GM13977 (cell line): ENCODE data around the gene HMGB2.

Experiments
- DNase-seq: peaks from one replicate; pipeline ENCODE4 v3.0.0; 2012; ENCODE audit warnings: low spot score
- in situ Hi-C: fragments of 300-500 bp; cut with MboI; formaldehyde crosslinking; loops from one replicate; pipeline ENCODE4 v1.12.0; 2022; ENCODE audit warnings: low sequenced_read_pairs, low pct_unique_long_range_greater_than_20kb, mixed read lengths, inconsistent platforms; ENCODE audit not compliant: unreplicated experiment
- TF ChIP-seq, protein P1 (sequence below): IDR thresholded peaks from 2 replicates; pipeline ENCODE4 v1.5.1; 2012; ENCODE audit warnings: mild to moderate bottlenecking, control low read depth; ENCODE audit not compliant: insufficient read depth; ENCODE audit errors: extremely low read depth, missing control alignments

The HMGB2 gene

DNA sequence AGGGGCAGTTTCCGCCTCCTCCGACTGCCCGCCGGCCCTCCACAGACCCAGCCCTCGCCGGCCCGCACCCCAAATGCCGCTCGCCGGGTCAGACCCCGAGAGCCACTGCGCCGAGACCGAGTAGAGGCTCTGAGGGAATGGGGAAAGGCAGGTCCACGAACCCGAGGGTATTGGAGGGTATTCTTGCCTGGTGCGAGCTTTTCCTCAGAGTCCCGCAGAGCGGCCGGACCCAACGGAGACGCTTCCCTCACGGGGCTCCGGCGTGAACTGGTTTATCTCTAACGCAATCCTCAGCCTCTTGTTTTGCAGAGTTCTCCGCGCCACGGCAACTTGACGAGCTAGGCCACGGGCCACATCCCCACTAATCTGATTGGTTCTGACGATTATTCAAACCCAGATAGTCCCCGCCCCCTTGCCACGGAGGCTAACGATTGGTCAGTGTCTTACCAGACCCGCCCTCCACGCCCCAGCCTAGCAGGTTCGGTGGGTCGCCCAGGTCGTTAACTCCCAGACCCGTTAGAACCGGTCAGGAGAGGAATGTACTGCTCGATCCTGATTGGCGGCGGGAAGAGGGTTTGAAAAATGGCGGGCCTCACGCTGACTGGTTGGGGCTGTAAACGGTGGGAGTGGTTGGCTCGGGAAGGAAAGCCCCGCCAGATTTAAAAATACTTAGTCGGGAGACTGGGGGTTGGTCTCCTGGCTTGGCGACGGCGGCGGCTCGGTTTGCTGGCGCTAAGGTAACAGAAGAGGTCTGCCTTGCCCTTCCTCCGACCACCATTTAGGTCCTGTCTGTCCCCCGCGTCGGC, at the start of gene HMGB2:
TSS of gene HMGB2 (minus strand) at position 274 of the 806 bp plus-strand sequence. CDS start 709 bp downstream, outside the sequence.
- TF ChIP-seq, protein P1, sequence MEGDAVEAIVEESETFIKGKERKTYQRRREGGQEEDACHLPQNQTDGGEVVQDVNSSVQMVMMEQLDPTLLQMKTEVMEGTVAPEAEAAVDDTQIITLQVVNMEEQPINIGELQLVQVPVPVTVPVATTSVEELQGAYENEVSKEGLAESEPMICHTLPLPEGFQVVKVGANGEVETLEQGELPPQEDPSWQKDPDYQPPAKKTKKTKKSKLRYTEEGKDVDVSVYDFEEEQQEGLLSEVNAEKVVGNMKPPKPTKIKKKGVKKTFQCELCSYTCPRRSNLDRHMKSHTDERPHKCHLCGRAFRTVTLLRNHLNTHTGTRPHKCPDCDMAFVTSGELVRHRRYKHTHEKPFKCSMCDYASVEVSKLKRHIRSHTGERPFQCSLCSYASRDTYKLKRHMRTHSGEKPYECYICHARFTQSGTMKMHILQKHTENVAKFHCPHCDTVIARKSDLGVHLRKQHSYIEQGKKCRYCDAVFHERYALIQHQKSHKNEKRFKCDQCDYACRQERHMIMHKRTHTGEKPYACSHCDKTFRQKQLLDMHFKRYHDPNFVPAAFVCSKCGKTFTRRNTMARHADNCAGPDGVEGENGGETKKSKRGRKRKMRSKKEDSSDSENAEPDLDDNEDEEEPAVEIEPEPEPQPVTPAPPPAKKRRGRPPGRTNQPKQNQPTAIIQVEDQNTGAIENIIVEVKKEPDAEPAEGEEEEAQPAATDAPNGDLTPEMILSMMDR, result no peak
- in situ Hi-C loops, result no loop called here
- DNase-seq, result peak; percentile 99

DNA sequence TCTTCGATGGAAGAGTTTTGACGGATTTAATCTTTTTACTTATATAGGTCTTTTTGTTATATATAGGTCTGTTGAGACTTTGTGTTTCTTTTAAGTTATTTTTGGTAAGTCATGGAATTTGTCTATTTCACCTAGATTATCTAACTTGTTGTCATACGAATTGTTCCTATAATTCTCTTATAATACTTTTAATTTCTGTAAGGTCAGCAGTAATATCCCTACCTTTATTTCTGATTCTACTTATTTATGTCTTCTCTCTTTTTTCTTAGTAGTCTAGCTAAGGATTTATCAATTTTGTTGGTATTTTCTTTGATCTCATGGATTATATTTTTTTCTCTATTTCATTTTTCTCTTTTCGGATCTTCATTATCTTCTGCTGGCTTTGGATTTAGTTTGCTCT, 48.2 kb upstream of the HMGB2 start:
- TF ChIP-seq, protein P1, result no peak
- DNase-seq, result no peak
- in situ Hi-C loops, result no loop called here

DNA sequence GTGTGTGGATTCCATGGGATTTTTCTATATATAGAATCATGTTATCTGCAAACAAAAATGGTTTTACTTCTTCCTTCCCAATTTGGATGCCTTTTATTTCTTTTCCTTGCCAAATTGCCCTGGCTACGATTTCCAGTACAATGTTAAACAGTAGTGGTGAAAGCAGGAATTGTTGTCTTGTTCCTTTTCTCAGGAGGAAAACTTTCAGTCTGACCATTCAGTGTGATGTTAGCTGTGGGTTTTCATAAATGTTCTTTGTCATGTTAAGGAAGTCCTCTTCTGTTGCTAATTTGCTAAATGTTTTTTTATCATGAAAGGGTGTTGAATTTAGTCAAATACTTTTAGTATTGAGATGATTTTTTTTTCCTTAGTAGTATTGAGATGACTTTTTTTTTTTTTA, 47.5 kb upstream of the HMGB2 start:
- DNase-seq, result no peak
- TF ChIP-seq, protein P1, result no peak
- in situ Hi-C loops, result no loop called here

DNA sequence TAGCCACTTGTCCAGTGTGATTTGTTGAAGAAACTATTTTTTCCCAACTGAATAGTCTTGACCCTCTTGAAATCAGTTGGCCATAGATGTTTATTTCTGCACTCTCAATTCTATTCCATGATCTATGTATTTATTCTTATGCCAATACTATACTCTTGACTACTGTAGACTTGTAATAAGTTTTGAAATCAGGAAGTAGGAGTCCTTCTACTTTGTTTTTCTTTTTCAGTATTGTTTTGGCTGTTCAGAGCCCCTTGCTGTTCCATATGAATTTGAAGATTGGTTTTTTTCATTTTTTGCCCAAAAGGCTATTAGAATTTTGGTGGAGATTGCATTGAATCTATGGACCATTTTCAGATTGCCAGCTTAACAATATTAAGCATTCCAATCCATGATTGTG, 46.8 kb upstream of the HMGB2 start:
- TF ChIP-seq, protein P1, result no peak
- DNase-seq, result no peak
- in situ Hi-C loops, result no loop called here

DNA sequence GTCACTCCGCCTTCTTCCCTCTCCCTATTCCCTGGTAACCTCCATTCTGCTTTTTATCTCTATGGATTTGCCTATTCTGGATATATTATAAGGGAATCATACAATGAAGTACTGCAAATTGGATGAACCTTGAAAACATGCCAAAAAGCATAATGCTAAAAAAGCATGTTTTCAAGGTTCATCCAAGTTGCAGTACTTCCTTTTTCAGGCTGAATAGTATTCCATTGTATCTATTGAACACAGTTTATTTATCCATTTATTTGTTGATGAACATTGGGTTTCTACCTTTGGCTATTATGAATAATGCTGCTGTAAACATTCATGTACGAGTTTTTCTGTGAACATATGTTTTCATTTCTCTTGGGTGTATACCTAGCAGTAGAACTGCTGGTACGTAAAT, 45.8 kb upstream of the HMGB2 start:
- TF ChIP-seq, protein P1, result no peak
- no peak for DNase-seq
- in situ Hi-C loops, result no loop called here

DNA sequence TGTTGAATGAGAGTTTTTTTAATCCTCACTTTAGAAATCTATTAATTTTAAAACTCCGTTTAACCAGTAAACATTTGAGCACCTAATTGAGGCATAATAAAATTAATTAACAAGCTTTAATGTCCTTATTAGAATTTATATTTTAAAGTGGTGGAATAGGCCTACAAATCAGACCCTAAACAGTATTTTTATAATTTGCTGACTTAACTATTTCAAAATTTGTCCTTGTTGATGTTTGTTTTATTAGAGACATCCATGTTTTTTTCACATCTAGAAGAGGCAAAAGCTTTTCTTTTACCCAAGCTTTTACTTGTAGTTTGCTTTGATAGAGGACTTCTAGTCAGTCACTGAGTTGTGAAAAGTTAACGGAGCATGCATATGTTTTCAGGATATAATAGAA, 40.4 kb upstream of the HMGB2 start:
- in situ Hi-C loops, result no loop called here
- TF ChIP-seq, protein P1, result no peak
- DNase-seq, result no peak
